Stimulated activated CD4-positive, alpha-beta T cell treated with anti-CD3 and anti-CD28 coated beads, TNF-alpha, amount 100 ng/mL, for 48 hours (primary cell): ENCODE results near the gene ATP10A.

Experiments used
- DNase-seq, 3 donors: peaks; one replicate each; pipeline ENCODE4 v3.0.0-alpha.2; 2020; ENCODE audit warnings: low read depth in 3 of 3

The ATP10A gene

GRCh38 chr15:25721605-25721955, 141.5 kb downstream of the ATP10A start:
- no peak for DNase-seq

DNA sequence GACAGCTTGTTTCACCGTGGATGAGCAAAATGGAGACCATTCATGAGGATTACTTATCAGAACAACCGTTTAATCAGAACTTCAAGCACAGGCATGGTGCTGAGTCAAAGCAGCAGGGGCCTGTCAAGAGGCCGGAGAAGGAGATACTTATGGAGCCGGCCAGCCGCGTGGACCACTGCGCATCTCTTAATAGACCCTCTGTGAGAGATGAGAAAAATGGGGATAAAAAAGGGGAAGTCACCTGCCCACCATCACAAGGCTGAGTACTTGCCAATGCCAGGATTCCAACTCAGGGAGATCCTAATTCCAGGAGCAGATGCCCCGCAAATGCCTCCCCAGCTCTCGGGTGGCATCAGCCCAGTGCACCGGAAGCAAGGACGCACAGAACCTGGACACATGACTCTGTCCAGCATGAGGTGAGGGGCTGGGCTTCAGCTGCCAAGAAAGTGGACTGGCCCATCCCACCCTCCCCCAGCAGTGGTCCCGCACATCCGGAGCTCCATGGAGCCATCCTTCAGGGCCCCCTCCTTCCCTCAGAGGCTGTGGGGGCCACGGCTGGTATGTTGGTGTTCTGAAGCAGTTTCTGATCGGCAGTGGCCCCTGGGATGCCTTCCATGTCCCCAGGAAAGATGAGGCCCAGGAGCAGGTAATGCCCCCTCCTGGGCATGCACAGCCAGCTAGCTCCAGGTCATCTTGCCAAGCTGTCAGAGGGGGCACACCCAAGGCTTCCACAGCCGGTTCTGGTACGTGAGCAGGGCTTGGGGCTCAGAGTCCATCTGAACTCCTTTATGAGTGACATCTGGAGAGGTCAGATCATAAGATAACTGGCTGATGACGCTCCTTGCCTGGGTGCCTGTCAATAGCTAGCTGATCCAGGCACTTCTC, 143.8 kb downstream of the ATP10A start:
- DNase-seq: no peak

DNA sequence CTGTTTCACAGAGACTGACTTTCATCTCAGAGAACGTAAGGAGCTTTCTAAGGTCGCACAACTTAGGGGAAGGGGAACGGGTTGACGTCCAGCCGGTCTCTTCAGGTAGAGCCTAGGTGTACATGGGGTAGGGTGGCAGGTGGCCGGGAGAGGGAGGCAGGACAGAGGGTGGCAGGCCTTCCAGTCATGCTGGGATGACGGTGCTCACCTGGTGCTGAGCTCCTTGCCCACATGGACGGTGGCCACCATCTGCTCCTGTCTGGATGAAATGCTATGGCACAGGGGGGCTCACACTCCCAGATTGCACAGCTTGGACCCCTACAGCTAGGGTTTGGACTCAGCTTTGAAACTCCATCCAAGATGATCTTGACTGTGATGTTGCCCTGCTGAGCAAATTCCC, 144.5 kb downstream of the ATP10A start:
- DNase-seq: no peak

- DNase-seq: no peak
These were observed 145.0 kb downstream of the ATP10A start for GRCh38 chr15:25718169-25718536.

DNA sequence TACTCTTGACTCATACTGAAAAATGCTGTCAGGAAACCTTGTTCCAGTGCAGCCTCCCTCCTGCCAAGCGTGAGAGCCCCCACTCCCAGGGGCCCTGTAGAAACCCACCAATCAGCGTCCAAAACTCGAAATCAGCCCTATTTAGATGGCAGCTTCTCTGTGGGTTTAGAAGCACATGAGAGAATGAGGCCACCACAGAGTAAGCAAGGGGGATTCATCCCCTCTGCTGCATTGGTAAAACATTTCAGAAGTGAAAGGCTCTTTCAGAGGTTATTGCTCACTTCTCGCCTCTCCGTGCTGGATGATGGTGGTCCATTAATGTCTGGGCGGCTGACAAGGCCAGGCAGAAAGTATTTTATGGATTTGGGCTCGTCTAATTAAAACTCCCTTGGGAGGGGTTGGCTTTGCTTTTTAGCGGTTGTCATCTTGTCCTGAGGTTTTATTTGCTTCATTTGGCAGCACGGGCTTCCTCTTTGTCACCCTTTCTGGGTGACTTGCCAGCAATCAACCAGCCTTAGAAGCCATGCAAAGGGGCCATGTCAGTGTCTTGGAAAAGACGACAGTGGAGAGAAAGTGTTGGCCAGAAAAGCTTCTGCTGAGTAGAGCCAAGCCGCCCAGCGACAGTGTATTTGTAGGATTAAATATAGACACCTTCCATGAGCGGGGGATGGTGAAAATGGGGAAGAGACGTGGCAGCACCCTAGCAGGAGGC, 145.5 kb downstream of the ATP10A start:
- no peak for DNase-seq

GRCh38 chr15:25717127-25717456, 146.0 kb downstream of the ATP10A start:
- no peak for DNase-seq

DNA sequence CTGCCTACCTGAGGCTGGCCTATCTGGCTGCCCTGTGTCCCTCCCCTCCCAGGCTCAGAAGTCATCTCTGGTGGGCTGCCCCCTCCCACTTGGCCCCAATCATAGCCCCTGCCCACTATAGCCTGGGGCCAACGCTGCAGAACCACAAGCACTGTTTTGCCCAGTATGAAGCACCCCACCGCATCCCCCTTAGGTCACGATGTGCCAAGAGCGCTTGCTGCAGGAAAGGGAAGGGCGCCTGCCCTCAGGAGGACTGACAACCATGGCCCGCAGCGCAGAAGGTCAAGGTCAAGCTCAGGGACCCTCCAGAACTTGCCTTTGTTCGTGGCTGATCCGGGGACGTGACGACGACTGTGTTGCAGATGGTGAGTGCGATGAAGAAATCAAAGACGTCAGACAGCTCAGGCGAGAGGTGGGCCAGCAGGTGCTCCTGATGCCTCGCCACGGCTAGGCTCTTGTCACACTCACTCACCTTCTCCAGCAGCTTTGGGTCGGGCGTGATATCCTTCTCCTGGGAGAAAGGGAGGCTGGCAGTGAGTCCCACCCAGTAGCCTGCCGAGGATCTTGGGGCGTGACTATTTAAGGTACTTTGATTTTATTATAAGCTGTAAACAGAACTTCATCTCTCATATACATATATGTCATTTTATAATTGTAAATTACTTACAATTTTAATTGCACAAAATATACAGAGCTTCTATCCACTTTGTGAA, 146.6 kb downstream of the ATP10A start:
- DNase-seq: no peak

GRCh38 chr15:25715536-25716413, 147.4 kb downstream of the ATP10A start:
- no peak for DNase-seq

DNA sequence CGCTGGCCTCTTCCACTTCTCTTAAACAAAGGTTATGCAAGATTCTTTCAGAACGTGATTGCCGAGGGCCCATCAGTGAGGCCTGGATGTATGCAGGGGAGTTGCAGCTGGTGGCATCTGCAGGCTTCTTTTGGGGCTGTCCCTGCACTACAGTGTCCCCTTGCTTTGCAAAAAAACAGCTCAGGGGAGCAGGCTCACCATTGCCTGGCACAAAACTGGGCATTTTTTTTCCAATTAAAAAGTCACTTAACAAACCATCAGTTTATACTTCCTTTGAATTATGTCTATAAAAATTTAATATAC, 148.6 kb downstream of the ATP10A start:
- DNase-seq: no peak

DNA sequence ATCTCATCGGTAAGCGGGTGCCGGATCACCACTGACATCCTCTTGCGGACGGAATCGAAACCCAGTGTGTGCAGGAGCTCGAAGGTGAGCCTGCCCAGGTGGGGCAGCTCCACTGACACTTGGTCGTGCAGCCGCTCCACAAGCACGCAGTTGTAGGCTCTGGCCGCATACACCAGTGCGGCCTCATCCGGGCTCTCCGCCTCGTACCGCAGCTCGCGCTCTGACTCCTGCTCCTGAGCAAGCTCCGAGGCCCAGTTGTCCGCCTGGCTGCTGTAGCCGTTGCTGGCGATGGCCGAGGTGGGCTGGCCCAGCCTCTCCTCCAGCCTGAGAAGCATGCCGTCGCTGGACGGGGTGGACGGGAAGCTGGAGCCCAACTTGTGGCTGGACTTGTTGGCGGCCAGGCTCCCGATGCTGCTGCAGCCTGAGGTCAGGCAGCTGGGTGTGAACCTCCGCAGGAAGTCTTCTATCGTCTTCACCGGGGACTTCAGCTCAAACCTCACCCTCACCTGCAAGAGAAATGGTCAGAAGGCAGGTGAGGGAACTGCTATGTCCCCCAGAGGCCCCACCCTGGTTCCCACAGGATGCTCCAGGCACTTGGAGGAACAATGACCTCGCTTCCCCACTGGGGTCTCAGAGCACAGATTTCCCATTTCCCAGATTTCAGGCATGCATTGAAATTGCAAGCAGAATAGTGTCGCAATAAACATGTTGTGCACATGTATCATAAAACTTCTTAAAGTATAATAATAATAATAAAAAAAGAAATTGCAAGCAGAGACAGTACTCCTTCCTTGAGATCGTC, 149.2 kb downstream of the ATP10A start:
- no peak for DNase-seq

- DNase-seq: no peak
These were observed 150.2 kb downstream of the ATP10A start for GRCh38 chr15:25712961-25713355.

GRCh38 chr15:25712192-25712960, 150.8 kb downstream of the ATP10A start:
- no peak for DNase-seq

- DNase-seq: no peak
These were observed 151.4 kb downstream of the ATP10A start for GRCh38 chr15:25711691-25712090.

DNA sequence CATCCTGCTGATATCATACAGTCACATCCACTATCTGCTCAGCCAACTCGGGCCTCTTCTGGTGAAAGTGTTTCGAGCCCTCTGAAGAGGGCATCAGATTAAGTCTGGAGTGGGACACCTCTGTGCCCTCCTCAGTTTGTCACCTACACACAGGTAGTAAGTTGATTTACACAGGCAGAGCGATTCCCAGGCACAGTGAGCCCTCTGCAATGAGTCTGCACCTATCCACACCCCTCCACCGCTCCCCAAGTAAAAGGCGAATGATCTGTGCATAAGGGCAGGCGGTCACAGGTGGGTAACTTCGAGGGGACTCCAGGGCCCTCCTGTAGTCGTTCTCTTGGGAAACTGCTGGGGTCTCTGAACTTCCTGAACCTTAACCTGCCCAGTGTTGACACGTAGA, 152.0 kb downstream of the ATP10A start:
- no peak for DNase-seq

DNA sequence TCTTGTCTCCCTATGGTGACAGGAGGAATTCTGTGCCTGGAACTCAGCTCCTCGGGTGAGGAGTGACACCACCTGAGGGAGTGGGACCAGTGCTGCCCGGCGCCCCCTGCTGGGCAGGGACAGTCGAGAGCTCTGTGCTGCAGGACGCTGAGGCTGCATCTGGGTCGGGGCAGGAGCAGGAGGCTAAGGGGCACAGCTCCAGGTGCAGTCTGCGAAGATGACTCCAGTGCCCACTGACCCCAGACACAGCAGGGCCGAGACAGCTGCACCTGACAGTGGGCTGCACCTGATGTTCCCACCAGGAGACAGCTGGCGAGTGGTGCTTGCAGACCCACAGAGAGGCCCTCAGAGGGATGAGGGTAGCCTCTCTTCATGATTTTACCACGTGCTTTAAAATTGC, 152.9 kb downstream of the ATP10A start:
- peak; percentile 12 to 41 (median 28) for DNase-seq

- DNase-seq: no peak
These were observed 153.5 kb downstream of the ATP10A start for GRCh38 chr15:25709437-25710159.

GRCh38 chr15:25708391-25708790, 154.7 kb downstream of the ATP10A start:
- DNase-seq: no peak

- no peak for DNase-seq
These were observed 155.3 kb downstream of the ATP10A start for GRCh38 chr15:25707656-25708365.
